ENCODE results near the gene PICK1.
"Not testable (repeated sequence)": the region's sequence is repeated elsewhere in the genome, so short reads cannot be mapped to it uniquely, and the experiment has no call there.

Gene PICK1

GRCh38 chr22:38031491-38031890 lies 25.7 kb upstream of the PICK1 start:
- no peak for DNase-seq

DNA sequence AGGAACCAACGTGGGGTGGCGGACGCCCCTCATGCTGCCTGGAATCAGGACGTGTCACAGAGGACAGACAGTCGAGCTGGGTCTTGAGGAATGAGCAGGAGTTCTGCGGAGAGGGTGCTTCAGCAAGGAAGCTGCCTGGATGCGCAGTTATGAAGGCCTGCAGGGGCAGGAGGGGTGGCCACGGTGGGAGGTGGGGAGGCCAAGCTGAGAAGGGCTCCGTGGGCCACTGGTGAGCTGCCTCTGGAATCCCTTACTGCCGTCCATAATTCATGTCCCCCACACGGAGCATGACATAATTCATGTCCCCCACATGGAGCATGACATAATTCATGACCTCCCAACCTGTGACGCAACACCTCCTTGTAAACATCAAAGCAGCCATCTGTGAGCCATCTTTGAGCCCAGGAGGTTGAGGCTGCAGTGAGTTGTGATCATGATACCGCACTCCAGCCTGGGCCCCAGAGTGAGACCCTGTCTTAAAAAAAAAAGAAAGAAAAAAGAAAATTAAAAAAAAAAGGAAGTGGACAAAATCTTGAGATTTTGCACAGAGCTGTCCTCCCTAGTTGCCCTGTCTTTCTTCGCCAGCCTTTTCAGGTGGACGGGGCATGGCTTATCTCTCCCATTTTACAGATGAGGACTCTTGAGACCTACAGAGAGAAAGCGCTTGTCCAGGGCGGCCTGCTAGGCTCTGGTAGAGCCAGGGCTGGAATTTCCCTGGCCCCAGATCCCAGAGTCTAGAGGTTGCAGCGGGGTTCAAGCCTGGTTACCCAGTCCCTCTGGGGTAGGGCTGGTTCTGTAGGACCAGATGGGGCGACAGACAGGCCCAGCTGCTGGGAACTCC lies 24.3 kb upstream of the PICK1 start:
- no peak for DNase-seq

DNA sequence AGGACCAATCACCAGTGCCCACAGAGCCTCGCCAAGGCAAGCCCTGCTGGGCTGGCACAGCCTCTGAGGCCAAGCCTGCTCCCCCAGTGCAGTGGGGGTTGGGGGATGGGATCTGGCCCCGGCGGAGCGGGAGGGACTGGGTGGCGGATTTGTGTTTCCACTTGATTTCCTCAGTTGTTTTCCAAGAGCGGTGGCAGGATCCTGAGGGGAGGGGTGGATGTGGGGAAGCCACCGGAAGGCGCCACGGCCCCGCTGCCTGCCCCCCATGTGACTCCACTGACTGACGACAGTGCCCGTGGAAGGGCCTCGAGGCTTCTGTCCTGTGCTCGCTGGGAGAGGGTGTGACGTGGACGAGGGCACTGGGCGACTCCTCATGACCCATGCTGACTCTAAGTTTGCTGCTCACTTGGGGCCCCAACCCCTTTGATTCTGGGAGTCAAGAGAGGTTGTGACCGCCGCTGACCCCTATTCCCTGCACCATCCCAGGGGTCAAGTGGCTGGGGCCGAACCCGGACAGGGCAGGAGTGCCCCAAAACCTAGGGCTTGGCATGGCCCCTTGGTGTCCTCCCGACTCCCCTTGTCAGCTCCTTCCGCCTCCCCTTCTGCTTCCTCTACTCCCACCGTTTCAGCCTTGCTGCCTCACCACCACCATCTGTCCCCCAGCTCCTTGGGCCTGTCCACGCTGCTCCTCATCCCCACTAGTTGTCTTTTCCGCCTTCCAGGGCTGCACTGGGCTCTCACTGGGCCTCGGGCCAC lies 23.5 kb upstream of the PICK1 start:
- DNase-seq: no peak

- no peak for DNase-seq
Measured at GRCh38 chr22:38034278-38034882, 22.8 kb upstream of the PICK1 start.

DNA sequence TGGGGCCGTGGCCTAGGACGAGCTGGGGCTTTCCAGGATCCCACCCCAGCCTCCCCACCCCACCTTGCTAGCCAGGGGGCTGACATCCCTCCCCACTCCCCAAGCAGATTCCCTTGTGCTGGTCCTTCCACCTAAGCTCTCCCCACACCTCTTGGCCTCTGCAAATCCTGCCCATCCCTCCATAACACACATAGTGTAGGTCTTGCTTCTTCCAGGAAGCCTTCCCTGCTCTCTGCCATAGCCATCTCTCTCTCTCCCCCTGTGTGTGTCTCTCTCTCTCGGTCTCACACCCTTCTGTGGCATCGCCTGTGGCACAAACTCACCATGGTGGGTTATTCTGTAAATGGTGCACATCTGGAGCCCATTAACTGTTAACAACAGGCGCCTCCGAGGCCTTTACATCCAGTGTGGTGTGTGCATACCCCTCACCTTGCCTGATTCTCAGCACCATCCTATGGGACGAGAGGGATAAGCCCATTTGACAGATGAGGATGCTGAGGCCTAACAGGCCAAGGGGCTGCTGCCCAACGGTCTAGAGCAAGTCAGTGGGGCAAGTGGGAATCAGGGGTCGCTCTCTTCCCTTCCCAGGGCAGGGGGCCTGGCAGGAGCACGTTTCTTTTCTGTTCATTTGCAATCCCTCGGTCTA lies 22.2 kb upstream of the PICK1 start:
- no peak for DNase-seq

GRCh38 chr22:38035530-38035885 lies 21.7 kb upstream of the PICK1 start:
- no peak for DNase-seq

DNA sequence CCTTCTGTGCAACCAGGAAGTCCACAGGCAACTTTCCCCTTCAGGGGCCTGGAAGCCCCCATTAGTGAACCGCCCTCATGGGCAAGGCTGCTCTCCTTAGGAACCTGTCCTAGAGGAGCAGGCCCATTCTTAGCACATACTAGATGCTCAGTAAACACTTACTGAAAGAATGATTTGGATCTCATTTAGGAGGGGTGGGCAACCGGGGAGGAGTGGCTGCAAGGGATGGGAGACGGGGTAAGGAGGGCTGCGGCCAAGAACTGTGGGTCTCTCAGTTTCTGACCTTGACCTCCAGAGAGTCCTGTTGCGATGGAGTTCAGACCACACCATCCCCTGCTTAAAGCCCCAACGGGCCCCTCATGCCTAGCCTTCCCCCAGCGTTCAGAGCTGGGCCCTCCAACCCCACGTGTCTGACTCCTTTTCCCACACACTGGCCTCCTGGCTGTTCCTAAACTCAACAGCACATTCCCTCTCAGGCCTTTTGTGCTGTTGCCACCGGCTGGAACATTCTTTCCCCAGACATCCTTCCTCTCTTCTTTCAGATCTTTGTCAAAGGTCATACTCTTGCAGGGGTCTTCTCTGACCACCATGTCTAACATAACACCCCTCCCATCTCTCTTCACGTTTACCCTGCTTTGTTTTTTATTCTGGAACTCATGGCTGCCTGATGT lies 20.7 kb upstream of the PICK1 start:
- no peak for DNase-seq

DNA sequence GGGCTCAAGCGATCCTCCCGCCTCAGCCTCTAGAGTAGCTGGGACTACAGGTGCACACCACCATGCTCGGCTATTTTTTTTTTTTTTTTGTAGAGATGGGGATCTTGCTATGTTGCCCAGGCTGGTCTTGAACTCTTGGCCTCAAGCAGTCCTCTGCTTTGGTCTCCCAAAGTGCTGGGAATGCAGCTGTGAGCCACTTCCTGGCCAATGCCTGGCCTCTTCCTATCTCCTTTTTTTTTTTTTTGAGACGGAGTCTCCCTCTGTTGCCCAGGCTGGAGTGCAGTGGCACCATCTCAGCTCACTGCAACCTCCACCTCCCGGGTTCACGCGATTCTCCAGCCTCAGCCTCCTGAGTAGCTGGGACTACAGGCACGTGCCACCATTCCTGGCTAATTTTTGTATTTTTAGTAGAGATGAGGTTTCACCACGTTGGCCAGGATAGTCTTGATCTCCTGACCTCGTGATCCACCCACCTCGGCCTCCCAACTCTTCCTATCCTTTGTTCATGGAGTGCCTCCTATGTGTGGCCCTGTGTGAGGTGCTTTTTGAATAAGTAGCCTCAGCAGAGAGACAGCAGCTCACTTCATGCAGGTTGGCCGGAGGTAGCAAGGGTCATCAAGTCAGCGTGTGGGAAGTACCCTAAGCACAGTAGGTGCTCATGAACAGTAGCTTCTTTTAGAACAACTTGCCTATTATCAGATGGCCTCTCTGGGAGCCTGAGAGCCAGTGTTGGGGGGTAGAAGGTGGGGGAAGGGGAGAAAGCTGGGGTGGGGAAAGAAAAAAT lies 19.6 kb upstream of the PICK1 start:
- not testable (repeated sequence) for DNase-seq

DNA sequence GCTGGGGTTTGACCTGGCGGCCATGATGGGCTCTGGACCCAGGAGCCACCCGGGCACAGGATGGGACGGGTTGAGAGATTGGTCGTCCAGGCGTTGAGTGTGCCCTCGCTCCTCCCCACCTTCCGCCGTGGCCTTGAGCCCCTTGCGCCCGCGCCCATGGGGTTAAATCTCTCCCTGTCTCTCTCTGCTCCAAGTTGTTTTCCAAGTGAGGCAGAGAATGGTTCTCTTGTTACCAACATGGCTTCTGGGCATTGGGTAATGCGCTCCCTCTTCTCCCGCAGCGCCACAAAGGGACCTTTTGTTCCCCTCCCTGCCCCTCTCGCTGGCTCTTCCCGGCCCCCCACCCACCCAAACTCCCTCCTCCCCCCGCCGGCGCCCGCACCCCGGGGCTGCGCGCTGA lies 18.8 kb upstream of the PICK1 start:
- DNase-seq: no peak

- DNase-seq: no peak
Measured at GRCh38 chr22:38038890-38039812, 18.1 kb upstream of the PICK1 start.

DNA sequence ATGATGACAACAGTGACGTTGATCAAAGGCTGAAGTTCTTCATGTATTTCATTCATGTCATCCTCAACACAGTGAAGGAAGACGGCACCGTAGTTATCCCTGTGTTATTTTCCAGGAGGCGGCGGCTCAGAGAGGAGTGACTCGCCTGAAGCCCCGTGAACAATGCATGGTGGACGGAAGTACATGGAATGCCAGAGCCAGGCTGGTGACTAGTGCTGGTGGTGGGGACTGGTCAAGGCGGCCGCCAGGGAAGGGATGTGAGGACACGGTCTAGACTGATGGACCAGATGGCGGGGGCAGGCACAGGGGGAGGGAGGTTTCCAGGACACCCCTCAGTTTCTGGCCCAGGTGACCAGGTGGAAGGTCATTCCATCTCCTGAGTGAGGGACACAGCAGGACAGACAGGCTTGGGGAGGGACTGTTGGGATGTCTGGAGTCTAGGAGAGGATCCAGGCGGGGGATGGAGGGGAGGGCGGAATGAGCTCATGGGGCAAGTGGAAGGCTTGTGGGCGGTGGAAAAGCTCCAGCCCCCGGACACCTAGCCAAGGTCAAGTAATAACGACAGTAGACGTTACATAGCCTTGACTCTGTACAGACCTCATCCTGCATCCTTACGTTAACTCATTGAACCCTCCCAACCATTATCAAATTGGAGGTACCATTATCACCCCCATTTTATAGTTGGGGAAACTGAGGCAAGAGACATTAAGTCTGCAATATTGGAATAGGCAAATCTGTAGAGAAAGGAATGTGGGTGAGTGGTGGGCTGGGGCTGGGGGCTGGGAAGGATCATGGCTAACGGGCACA lies 16.0 kb upstream of the PICK1 start:
- DNase-seq: no peak

DNA sequence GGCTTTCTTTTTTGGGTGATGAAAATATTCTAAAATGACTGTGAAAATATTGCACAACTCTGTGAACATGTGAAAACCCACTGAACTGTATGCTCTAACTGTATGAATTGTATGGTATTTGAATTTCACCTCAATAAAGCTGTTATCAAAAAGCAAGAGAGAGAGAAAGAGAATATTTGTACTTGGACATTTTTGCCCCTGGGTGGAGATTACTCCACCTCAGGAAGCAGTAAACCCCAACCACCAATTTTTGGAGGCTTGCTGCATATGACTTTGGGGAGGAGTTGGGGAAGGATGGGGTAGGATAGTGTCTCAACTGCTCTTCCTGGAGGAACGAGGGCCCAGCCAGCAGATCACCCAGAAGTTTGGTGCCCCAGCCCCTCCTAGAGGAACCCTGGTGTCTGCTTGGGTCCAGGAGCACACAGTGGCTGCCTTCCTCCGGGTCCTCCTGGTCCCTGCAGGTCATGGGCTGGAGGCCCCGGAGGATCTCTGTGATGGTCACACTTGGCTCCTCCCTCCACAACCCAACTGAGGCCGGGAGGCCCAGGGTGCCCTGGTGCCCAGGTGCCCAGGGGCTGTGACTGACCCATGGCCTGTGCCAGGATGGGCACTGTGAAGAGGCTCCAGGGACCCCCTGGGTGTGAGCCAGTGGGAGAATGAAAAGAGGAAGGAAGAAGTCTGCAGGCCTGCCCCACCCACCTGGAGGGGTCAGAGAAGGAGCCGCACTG lies 15.3 kb upstream of the PICK1 start:
- no peak for DNase-seq

DNA sequence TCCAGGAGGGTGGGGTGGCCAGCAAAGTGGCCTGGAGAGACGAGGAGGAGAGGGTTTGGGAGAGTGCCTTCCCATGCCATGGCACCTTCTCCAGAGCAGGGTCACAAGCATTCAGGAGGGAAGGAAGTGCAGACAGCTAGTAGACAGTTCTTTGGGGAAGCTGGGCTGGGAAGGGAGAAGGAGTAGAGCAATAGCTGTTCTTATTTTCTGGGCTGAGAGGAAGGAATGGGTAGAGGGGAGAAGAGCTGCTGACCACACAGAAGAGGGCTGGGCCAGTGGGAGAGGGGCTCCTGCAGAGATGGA lies 14.8 kb upstream of the PICK1 start:
- DNase-seq: no peak

GRCh38 chr22:38043151-38044039 lies 13.8 kb upstream of the PICK1 start:
- no peak for DNase-seq

- DNase-seq: no peak
Measured at GRCh38 chr22:38046070-38046748, 11.0 kb upstream of the PICK1 start.

GRCh38 chr22:38049812-38050619 lies 7.2 kb upstream of the PICK1 start:
- no peak for DNase-seq

- no peak for DNase-seq
Measured at GRCh38 chr22:38050720-38051119, 6.5 kb upstream of the PICK1 start.
